GM21723 (cell line): ENCODE data around the gene ZNF571.

Experiments used
- ATAC-seq: cut with Tn5 transposase; IDR thresholded peaks from one replicate; pipeline ENCODE4 v1.9.1; 2021; ENCODE audit warnings: mild to moderate bottlenecking, moderate library complexity; ENCODE audit not compliant: unreplicated experiment

The ZNF571 gene

GRCh38 chr19:37594304-37594981 is at the start of gene ZNF571, which contains the start of gene ZNF540:
ZNF571 (minus strand) TSS chr19:37594792; CDS start chr19:37586676, 8,116 bp downstream.
ZNF540 (plus strand) TSS chr19:37594876; CDS start chr19:37598448, 3,572 bp downstream.
- ATAC-seq, result peak; percentile 95

- ATAC-seq, result no peak
Measured at GRCh38 chr19:37635076-37636056, 40.8 kb upstream of the ZNF571 start.

- ATAC-seq, result peak; percentile 35
Measured at GRCh38 chr19:37594982-37595382, 390 bp upstream of the ZNF571 start.

- no peak for ATAC-seq
Measured at GRCh38 chr19:37593996-37594303, 642 bp downstream of the ZNF571 start.

- ATAC-seq, result no peak
Measured at GRCh38 chr19:37583340-37583739, 11.3 kb downstream of the ZNF571 start.

GRCh38 chr19:37572203-37572602 is 22.4 kb downstream of the ZNF571 start:
- ATAC-seq, result no peak

- ATAC-seq, result no peak
Measured at GRCh38 chr19:37565370-37565669, 29.3 kb downstream of the ZNF571 start.

- ATAC-seq, result no peak
Measured at GRCh38 chr19:37564624-37565369, 29.8 kb downstream of the ZNF571 start.

- no peak for ATAC-seq
Measured at GRCh38 chr19:37563518-37563917, 31.1 kb downstream of the ZNF571 start.

GRCh38 chr19:37551129-37551993 is 43.2 kb downstream of the ZNF571 start:
- ATAC-seq, result no peak

GRCh38 chr19:37537391-37537947 is 57.1 kb downstream of the ZNF571 start:
- no peak for ATAC-seq

- no peak for ATAC-seq
Measured at GRCh38 chr19:37519890-37520289, 74.7 kb downstream of the ZNF571 start.
